GM21528 (cell line): ENCODE measurements around the gene ERGIC1.
A peak's percentile ranks its signal among the peaks of the same experiment; 100 is the strongest.
"Not testable (repeated sequence)": the region's sequence is repeated elsewhere in the genome, so short reads cannot be mapped to it uniquely, and the experiment has no call there.

Experiments
- ATAC-seq: cut with Tn5 transposase; IDR thresholded peaks from one replicate; pipeline ENCODE4 v1.9.1; 2021; ENCODE audit warnings: mild to moderate bottlenecking, moderate library complexity; ENCODE audit not compliant: unreplicated experiment, low FRiP score

ERGIC1 gene

GRCh38 chr5:172799416-172799815, 34.6 kb upstream of the ERGIC1 start:
- no peak for ATAC-seq

- ATAC-seq, result no peak
Observed at GRCh38 chr5:172800088-172800551, 33.9 kb upstream of the ERGIC1 start.

GRCh38 chr5:172801179-172801671, 32.8 kb upstream of the ERGIC1 start:
- ATAC-seq, result no peak

GRCh38 chr5:172802112-172802511, 31.9 kb upstream of the ERGIC1 start:
- ATAC-seq, result no peak

GRCh38 chr5:172802567-172803176, 31.4 kb upstream of the ERGIC1 start:
- no peak for ATAC-seq

- ATAC-seq, result no peak
Observed at GRCh38 chr5:172805018-172805683, 28.9 kb upstream of the ERGIC1 start.

GRCh38 chr5:172805736-172806255, 28.3 kb upstream of the ERGIC1 start:
- ATAC-seq, result no peak

- ATAC-seq, result peak; percentile 88
Observed at GRCh38 chr5:172806897-172807672, 27.0 kb upstream of the ERGIC1 start.

- no peak for ATAC-seq
Observed at GRCh38 chr5:172807766-172808311, 26.2 kb upstream of the ERGIC1 start.

GRCh38 chr5:172809774-172810173, 24.3 kb upstream of the ERGIC1 start:
- ATAC-seq, result no peak

GRCh38 chr5:172810996-172811395, 23.1 kb upstream of the ERGIC1 start:
- not testable (repeated sequence) for ATAC-seq

- no peak for ATAC-seq
Observed at GRCh38 chr5:172815631-172816030, 18.4 kb upstream of the ERGIC1 start.

- ATAC-seq, result no peak
Observed at GRCh38 chr5:172816925-172817562, 17.0 kb upstream of the ERGIC1 start.

GRCh38 chr5:172817664-172818063, 16.4 kb upstream of the ERGIC1 start:
- no peak for ATAC-seq

GRCh38 chr5:172818081-172818480, 16.0 kb upstream of the ERGIC1 start:
- ATAC-seq, result no peak

GRCh38 chr5:172819569-172819968, 14.5 kb upstream of the ERGIC1 start:
- no peak for ATAC-seq

GRCh38 chr5:172820046-172820767, 13.8 kb upstream of the ERGIC1 start:
- ATAC-seq, result no peak

- no peak for ATAC-seq
Observed at GRCh38 chr5:172821340-172821985, 12.6 kb upstream of the ERGIC1 start.

GRCh38 chr5:172823840-172824362, 10.2 kb upstream of the ERGIC1 start:
- ATAC-seq, result no peak
